ENCODE measurements around the gene SPATA46. TPM values are rescaled to one million over a fixed set of nuclear protein-coding genes. Genes with fewer than 3 reads are reported as not detected.
"Not testable (repeated sequence)": the region's sequence is repeated elsewhere in the genome, so short reads cannot be mapped to it uniquely, and the experiment has no call there.

The SPATA46 gene
- total RNA-seq (2014; rRNA removed; shearing (Covaris generic)): not detected in 2 replicates

DNA sequence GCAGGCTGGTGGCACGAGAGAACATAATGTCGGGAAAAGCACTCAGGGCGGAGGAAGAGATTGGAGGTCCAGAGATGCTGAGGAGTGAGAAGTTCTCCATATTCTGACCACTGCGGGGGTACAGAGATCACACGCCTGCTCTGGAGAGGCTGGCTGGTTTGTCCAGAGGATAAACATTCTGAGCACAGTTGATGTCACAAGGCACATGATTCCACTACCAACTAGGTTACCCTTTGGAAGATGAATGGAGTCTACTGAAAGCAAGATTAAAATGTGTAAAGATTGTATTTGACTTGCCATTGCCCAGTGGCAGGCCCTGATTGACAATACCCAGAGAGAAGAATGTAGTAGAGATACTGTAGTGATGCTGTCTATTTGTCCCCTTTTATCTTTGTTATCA, at the start of gene SPATA46:
Gene SPATA46 (minus strand): TSS at position 164 of the 400 bp plus-strand sequence. CDS start 64 bp downstream, at position 100.
- Histone ChIP-seq H3K4me3 (ENCODE audit: insufficient read depth, low read depth, low read length) (no peak within 1 kb of the TSS), H3K27me3 (ENCODE audit: control insufficient read depth, insufficient read depth, low read length) (no peaks in the 10 kb centered on the region), H3K36me3 (replicated peaks; ENCODE audit: control insufficient read depth, insufficient read depth, low read length) (no peaks in the 10 kb centered on the region)
- DNase-seq: no peak

- no peak for DNase-seq
- H3K36me3 ChIP-seq (replicated peaks; ENCODE audit: control insufficient read depth, insufficient read depth, low read length): no peaks in the 10 kb centered on the region
- no peak overlapping the region for H3K4me3 ChIP-seq (ENCODE audit: insufficient read depth, low read depth, low read length)
- no peaks in the 10 kb centered on the region for H3K27me3 ChIP-seq (ENCODE audit: control insufficient read depth, insufficient read depth, low read length)
Observed at GRCh38 chr1:162422662-162423375, 46.2 kb upstream of the SPATA46 start.

GRCh38 chr1:162421258-162422164, 44.9 kb upstream of the SPATA46 start:
- Histone ChIP-seq H3K36me3 (replicated peaks; ENCODE audit: control insufficient read depth, insufficient read depth, low read length) (no peaks in the 10 kb centered on the region), H3K27me3 (ENCODE audit: control insufficient read depth, insufficient read depth, low read length) (no peaks in the 10 kb centered on the region), H3K4me3 (ENCODE audit: insufficient read depth, low read depth, low read length) (no peak overlapping the region)
- no peak for DNase-seq

- DNase-seq: no peak
- no peak overlapping the region for H3K4me3 ChIP-seq (ENCODE audit: insufficient read depth, low read depth, low read length)
- H3K36me3 ChIP-seq (replicated peaks; ENCODE audit: control insufficient read depth, insufficient read depth, low read length): no peaks in the 10 kb centered on the region
- H3K27me3 ChIP-seq (ENCODE audit: control insufficient read depth, insufficient read depth, low read length): no peaks in the 10 kb centered on the region
Observed at GRCh38 chr1:162420120-162420519, 43.5 kb upstream of the SPATA46 start.

DNA sequence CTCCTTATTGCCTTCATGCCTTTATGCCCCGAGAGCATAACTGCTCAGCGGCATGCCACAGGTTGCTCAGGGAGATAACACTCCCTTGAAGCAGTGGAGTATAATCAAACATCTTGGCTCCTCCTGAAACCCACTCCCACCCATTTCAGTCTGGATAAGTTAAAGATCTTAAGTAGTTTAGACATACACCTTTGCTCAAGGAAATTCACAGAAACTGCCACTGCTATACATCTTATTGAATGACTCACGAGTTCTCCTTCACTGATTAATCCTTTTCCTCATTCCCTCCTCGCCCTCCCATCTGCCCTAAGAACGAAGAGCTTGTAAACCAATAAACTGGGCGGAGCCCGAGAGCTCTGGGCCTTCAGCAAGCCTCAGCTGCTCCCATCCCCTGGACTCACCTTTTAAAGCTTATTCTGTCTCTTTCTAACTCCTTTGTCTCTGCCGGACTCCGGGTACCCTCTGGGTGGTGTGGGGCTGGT, 42.8 kb upstream of the SPATA46 start:
- not testable (repeated sequence) for H3K4me3 ChIP-seq (ENCODE audit: insufficient read depth, low read depth, low read length); H3K36me3 ChIP-seq (replicated peaks; ENCODE audit: control insufficient read depth, insufficient read depth, low read length); H3K27me3 ChIP-seq (ENCODE audit: control insufficient read depth, insufficient read depth, low read length); DNase-seq

DNA sequence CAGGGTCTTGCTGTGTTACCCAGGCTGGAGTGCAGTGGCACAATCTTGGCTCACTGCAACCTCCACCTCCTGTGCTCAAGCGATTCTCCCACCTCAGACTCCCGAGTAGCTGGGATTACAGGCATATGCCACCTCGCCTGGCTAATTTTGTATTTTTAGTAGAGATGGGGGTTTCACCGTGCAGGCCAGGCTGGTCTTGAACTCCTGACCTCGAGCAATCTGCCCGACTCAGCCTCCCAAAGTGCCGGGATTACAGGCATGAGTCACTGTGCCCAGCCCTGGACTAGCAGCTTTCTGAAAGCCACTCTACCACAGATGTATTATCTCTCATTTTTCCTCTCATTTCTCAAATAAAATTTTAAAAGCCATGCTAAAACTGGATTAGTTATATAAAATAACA, 41.9 kb upstream of the SPATA46 start:
- not testable (repeated sequence) for H3K27me3 ChIP-seq (ENCODE audit: control insufficient read depth, insufficient read depth, low read length); H3K36me3 ChIP-seq (replicated peaks; ENCODE audit: control insufficient read depth, insufficient read depth, low read length); H3K4me3 ChIP-seq (ENCODE audit: insufficient read depth, low read depth, low read length); DNase-seq

GRCh38 chr1:162417650-162418049, 41.0 kb upstream of the SPATA46 start:
- no peak for DNase-seq
- H3K36me3 ChIP-seq (replicated peaks; ENCODE audit: control insufficient read depth, insufficient read depth, low read length): no peaks in the 10 kb centered on the region
- H3K4me3 ChIP-seq (ENCODE audit: insufficient read depth, low read depth, low read length): no peak overlapping the region
- no peaks in the 10 kb centered on the region for H3K27me3 ChIP-seq (ENCODE audit: control insufficient read depth, insufficient read depth, low read length)

GRCh38 chr1:162416909-162417308, 40.3 kb upstream of the SPATA46 start:
- Histone ChIP-seq H3K4me3 (ENCODE audit: insufficient read depth, low read depth, low read length) (no peak overlapping the region), H3K27me3 (ENCODE audit: control insufficient read depth, insufficient read depth, low read length) (no peaks in the 10 kb centered on the region), H3K36me3 (replicated peaks; ENCODE audit: control insufficient read depth, insufficient read depth, low read length) (no peaks in the 10 kb centered on the region)
- no peak for DNase-seq

GRCh38 chr1:162416215-162416614, 39.6 kb upstream of the SPATA46 start:
- H3K4me3 ChIP-seq (ENCODE audit: insufficient read depth, low read depth, low read length): no peak overlapping the region
- no peak for DNase-seq
- H3K36me3 ChIP-seq (replicated peaks; ENCODE audit: control insufficient read depth, insufficient read depth, low read length): no peaks in the 10 kb centered on the region
- H3K27me3 ChIP-seq (ENCODE audit: control insufficient read depth, insufficient read depth, low read length): no peaks in the 10 kb centered on the region

DNA sequence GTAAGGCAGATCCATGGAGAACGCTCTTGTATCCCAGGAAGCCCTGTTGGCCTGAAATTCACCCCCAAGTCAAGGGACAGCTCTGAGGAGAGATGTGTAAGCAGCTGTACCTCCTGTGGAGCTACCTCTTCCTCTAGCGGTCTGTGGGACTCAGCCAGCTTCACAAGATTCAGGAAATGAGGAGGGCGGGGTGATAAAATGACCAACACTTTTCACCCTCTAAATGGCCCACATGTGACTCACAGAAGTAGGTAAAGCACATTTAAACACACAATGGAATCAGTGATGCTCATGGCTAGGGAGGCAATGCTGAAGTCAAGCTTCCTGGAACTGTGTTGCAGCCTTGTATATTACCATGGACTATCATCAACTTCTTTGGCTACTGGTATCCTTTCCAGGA, 35.3 kb upstream of the SPATA46 start, which contains the start of gene SH2D1B:
Gene SH2D1B (minus strand): TSS at position 135 of the 400 bp plus-strand sequence. CDS start 120 bp downstream, at position 15.
- DNase-seq: no peak

DNA sequence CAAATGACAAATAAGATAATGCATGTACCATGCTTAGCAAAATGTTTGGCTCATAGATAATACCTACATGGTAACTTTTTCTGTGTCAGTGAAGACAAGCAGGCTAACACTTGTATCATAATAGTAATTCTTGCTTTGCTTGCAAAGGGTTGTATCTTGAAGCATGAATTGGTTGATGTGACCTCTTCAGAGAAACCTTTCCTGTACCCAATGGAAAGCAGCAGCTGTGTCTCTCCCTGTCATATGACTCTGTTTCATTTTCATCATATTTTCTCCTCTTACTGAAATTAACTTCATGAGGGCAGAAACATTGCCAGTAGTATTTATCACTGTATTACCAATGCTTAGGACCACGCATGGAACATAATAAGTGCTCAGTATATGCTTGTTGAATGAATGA, 30.9 kb upstream of the SPATA46 start:
- no peak for DNase-seq
- Histone ChIP-seq H3K27me3 (ENCODE audit: control insufficient read depth, insufficient read depth, low read length) (no peaks in the 10 kb centered on the region), H3K4me3 (ENCODE audit: insufficient read depth, low read depth, low read length) (no peak overlapping the region), H3K36me3 (replicated peaks; ENCODE audit: control insufficient read depth, insufficient read depth, low read length) (no peaks in the 10 kb centered on the region)

More for the DNA sequence above, 35.3 kb upstream of the SPATA46 start, which contains the start of gene SH2D1B:
- Histone ChIP-seq H3K27me3 (ENCODE audit: control insufficient read depth, insufficient read depth, low read length) (no peaks in the 10 kb centered on the region), H3K36me3 (replicated peaks; ENCODE audit: control insufficient read depth, insufficient read depth, low read length) (no peaks in the 10 kb centered on the region), H3K4me3 (ENCODE audit: insufficient read depth, low read depth, low read length) (no peak within 1 kb of the TSS)

- no peak overlapping the region for H3K4me3 ChIP-seq (ENCODE audit: insufficient read depth, low read depth, low read length)
Observed at GRCh38 chr1:162406811-162407210, 30.2 kb upstream of the SPATA46 start.

DNA sequence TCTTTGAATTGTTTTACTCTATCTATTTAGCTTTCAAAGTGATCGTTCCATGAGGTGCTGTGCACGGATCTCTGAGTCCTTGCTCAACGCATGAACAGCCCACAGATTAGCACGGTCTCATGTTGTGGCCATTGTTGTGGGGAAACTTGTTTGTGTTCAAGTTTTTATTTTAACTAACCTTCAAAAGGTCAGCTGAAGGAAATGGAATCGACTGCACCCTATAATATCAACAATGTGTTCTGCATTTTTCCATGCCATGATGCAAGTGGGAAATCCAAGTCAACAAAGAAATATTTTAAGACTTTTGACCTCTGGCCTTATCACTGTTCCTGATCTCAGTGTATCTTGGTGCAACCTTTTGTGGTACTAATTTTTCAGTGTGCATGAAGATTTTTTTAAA, 29.1 kb upstream of the SPATA46 start:
- Histone ChIP-seq H3K27me3 (ENCODE audit: control insufficient read depth, insufficient read depth, low read length) (no peaks in the 10 kb centered on the region), H3K36me3 (replicated peaks; ENCODE audit: control insufficient read depth, insufficient read depth, low read length) (no peaks in the 10 kb centered on the region), H3K4me3 (ENCODE audit: insufficient read depth, low read depth, low read length) (no peak overlapping the region)
- no peak for DNase-seq

More at GRCh38 chr1:162406811-162407210, 30.2 kb upstream of the SPATA46 start:
- Histone ChIP-seq H3K36me3 (replicated peaks; ENCODE audit: control insufficient read depth, insufficient read depth, low read length) (no peaks in the 10 kb centered on the region), H3K27me3 (ENCODE audit: control insufficient read depth, insufficient read depth, low read length) (no peaks in the 10 kb centered on the region)
- no peak for DNase-seq

GRCh38 chr1:162404550-162405160, 28.0 kb upstream of the SPATA46 start:
- no peaks in the 10 kb centered on the region for H3K36me3 ChIP-seq (replicated peaks; ENCODE audit: control insufficient read depth, insufficient read depth, low read length)
- H3K27me3 ChIP-seq (ENCODE audit: control insufficient read depth, insufficient read depth, low read length): no peaks in the 10 kb centered on the region
- DNase-seq: no peak
- H3K4me3 ChIP-seq (ENCODE audit: insufficient read depth, low read depth, low read length): no peak overlapping the region
